HepG2 (cell line): ENCODE measurements around the gene FAM78A.

Experiments
- AGO2 ChIP-seq: fragments of 200-400 bp; formaldehyde crosslinking; optimal IDR thresholded peaks from 2 replicates; pipeline ENCODE3; 2017; ENCODE audit warnings: mild to moderate bottlenecking, low read depth, low read length, moderate library complexity
- FOXM1 ChIP-seq: sonication (generic); formaldehyde crosslinking; IDR thresholded peaks from 2 replicates; pipeline ENCODE4 v1.5.0; 2020; ENCODE audit warnings: missing genetic modification reagents
- HIVEP1 ChIP-seq: sonication (generic); formaldehyde crosslinking; IDR thresholded peaks from 2 replicates; pipeline ENCODE4 v1.4.0; 2020; ENCODE audit warnings: mild to moderate bottlenecking, missing genetic modification reagents
- NFIB ChIP-seq: sonication (generic); formaldehyde crosslinking; IDR thresholded peaks from 2 replicates; pipeline ENCODE4 v1.9.0; 2021; ENCODE audit warnings: missing genetic modification reagents, mild to moderate bottlenecking, borderline replicate concordance
- NR2C2 ChIP-seq: sonication (generic); formaldehyde crosslinking; IDR thresholded peaks from 2 replicates; pipeline ENCODE4 v1.4.0; 2020; ENCODE audit warnings: missing genetic modification reagents, mild to moderate bottlenecking, moderate library complexity, borderline replicate concordance
- RFX5 ChIP-seq: IDR thresholded peaks from 2 replicates; pipeline ENCODE4 v1.6.1; 2011; ENCODE audit warnings: low read depth, low read length, improper control_type of control experiment
- ZMYM3 ChIP-seq: sonication (generic); formaldehyde crosslinking; IDR thresholded peaks from 2 replicates; pipeline ENCODE4 v1.5.1; 2020; ENCODE audit warnings: mild to moderate bottlenecking, missing genetic modification reagents
- TF ChIP-seq, protein P1 (sequence below): sonication (generic); formaldehyde crosslinking; IDR thresholded peaks from 2 replicates; pipeline ENCODE4 v1.5.0; 2020; ENCODE audit warnings: mild to moderate bottlenecking, missing genetic modification reagents, moderate library complexity
- TF ChIP-seq, protein P2 (sequence below): sonication (generic); formaldehyde crosslinking; IDR thresholded peaks from 2 replicates; pipeline ENCODE4 v1.8.0; 2022; ENCODE audit warnings: missing genetic modification reagents, mild to moderate bottlenecking, inconsistent platforms, borderline replicate concordance

DNA sequence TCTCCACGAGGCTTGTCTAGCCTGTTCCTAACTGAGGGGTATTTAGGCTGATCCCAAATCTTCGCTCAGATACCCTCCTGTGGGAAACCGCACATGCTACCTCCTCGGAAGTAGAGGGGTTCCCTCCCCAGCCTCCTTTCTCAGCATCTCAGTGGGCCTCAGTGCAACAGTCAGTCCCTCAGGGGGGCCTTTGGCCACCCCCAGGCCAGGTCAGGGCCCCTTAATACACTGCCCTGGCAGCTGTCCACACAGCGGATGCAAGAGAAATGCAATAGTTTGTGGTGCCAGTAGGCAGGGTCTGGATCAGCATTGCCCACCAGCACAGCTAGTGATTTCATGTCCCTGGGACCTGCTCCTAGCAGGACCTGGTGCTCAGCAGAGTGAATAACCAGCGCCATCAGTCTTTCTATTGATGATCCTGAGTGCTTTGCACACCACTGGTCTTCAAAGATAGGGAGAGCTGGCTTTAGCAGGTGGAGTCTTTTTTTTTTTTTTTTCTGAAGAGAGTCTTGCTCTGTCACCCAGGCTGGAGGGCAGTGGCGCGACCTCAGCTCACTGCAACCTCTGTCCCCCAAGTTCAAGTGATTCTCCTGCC is 20.7 kb upstream of the FAM78A start:
- TF ChIP-seq NFIB (no peak), ZMYM3 (CRISPR knock-in tag) (no peak), HIVEP1 (CRISPR knock-in tag) (no peak), NR2C2 (CRISPR knock-in tag) (no peak), FOXM1 (CRISPR knock-in tag) (no peak), RFX5 (no peak), AGO2 (no peak)
- TF ChIP-seq, protein P1, sequence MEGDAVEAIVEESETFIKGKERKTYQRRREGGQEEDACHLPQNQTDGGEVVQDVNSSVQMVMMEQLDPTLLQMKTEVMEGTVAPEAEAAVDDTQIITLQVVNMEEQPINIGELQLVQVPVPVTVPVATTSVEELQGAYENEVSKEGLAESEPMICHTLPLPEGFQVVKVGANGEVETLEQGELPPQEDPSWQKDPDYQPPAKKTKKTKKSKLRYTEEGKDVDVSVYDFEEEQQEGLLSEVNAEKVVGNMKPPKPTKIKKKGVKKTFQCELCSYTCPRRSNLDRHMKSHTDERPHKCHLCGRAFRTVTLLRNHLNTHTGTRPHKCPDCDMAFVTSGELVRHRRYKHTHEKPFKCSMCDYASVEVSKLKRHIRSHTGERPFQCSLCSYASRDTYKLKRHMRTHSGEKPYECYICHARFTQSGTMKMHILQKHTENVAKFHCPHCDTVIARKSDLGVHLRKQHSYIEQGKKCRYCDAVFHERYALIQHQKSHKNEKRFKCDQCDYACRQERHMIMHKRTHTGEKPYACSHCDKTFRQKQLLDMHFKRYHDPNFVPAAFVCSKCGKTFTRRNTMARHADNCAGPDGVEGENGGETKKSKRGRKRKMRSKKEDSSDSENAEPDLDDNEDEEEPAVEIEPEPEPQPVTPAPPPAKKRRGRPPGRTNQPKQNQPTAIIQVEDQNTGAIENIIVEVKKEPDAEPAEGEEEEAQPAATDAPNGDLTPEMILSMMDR, result no peak
- TF ChIP-seq, protein P2, sequence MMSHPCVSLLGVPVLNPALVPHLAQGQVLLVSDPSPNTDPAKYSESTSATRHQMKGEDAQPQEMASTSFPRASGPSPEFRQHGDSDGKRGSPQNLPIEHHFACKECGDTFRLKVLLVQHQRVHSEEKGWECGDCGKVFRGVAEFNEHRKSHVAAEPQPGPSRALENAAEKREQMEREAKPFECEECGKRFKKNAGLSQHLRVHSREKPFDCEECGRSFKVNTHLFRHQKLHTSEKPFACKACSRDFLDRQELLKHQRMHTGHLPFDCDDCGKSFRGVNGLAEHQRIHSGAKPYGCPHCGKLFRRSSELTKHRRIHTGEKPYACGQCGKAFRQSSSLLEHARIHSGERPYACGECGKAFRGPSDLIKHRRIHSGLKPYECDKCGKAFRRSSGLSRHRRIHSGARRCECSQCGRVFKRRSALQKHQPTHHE (CRISPR knock-in tag), result no peak
